Stomach (tissue), 4 donors: ENCODE results near the gene TAB2.

Experiments used
- EP300 ChIP-seq: sonication (generic); formaldehyde crosslinking; IDR thresholded peaks from one replicate; pipeline ENCODE4 v1.6.1; 2017; ENCODE audit warnings: antibody characterized with exemption
- TF ChIP-seq, protein P1 (sequence below), 7 experiments: fragments of 450-650 bp in 4 of 7; fragments of 200-600 bp in 3 of 7; sonication (generic) in 3 of 7; IDR thresholded peaks; one replicate each; pipeline ENCODE4 v1.5.1; 2016 to 2019; ENCODE audit warnings: antibody characterized with exemption in 7 of 7, control low read depth in 2 of 7, mild to moderate bottlenecking in 1 of 7

DNA sequence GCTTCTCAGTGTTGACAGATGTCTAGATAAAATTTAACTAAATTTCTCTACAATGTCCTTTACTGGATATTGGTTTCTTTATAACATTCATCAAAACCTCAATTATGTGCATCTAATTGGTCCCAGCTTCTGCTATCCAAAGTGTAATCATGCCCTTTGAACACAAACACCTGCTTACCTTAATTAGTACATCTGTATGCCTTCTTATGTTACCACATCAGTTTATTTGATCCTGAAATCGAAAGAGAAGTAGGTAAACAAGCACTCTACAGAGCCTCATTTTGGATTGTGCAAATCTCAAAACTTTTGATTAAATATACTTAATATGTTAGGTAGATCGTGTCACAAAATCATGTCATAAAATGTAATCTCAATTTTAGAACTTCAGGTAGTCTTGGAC lies 36.5 kb downstream of the TAB2 start:
- TF ChIP-seq, protein P1, sequence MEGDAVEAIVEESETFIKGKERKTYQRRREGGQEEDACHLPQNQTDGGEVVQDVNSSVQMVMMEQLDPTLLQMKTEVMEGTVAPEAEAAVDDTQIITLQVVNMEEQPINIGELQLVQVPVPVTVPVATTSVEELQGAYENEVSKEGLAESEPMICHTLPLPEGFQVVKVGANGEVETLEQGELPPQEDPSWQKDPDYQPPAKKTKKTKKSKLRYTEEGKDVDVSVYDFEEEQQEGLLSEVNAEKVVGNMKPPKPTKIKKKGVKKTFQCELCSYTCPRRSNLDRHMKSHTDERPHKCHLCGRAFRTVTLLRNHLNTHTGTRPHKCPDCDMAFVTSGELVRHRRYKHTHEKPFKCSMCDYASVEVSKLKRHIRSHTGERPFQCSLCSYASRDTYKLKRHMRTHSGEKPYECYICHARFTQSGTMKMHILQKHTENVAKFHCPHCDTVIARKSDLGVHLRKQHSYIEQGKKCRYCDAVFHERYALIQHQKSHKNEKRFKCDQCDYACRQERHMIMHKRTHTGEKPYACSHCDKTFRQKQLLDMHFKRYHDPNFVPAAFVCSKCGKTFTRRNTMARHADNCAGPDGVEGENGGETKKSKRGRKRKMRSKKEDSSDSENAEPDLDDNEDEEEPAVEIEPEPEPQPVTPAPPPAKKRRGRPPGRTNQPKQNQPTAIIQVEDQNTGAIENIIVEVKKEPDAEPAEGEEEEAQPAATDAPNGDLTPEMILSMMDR (IDR thresholded peaks at IDR 0.05): no peak
- TF ChIP-seq EP300: no peak
